GM21786 (cell line): ENCODE data around the gene DEFB128.
"Not testable (repeated sequence)": the region's sequence is repeated elsewhere in the genome, so short reads cannot be mapped to it uniquely, and the experiment has no call there.

Experiments
- ATAC-seq: cut with Tn5 transposase; IDR thresholded peaks from one replicate; pipeline ENCODE4 v1.9.1; 2021; ENCODE audit not compliant: unreplicated experiment

The DEFB128 gene

DNA sequence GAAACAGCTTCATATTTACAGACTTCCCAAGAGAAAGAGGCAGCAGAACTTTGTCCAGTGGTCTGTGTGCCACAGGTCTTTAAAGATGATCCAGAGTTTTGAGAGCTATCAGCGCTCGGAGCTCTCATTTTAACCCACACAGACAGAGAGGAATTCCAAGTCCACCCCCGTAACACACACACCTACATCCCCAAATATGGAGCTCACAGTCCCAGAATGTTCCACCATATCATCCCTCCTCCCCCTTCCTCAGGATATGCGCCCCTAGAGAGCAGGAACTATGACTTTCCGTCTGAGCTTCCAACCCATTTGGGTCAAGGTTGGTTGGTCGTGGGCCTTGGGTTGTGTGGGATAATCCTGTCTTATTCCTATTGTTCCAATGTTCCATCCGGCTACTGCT is at the start of gene DEFB128:
DEFB128 (minus strand) TSS at position 101 of the 400 bp plus-strand sequence; CDS start at position 13, 88 bp downstream.
- ATAC-seq = no peak

DNA sequence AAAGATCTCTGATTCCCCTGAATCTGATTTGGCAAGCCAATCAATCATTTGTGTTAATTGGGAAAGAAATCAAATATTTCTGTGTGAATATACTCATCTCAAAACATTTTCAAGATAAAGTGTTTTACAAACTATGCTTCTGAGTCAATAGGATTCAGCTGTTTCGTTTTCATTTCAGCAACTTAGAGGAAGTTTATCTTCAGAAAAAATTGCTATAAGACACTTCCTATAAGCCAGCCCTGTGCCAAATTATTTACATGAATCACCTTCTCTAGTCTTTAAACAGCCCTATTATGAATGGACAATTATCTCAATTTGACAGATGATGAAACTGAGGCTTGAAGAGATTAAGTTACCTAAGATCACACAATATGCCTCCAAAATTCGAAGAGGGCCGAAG is 48.4 kb upstream of the DEFB128 start:
- no peak for ATAC-seq

DNA sequence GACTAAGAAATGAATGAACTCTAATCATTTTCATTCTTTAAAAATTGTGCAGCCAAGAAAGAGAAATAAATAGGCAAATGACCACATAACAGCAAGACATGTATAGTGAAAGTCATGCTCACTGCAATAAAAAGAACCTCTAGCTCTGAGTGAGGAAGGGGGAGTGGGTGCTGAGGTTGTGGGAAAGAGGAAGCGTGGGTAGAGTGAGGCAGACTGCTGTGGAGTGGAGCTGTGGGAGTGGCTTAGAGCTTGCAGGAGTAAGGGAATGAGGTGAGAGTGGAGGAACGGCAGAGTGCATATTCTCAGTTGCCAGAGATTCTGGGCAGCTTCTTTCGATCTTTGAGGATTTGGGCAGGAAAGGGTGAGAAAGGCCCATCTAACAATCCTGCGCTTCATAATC is 48.0 kb upstream of the DEFB128 start:
- no peak for ATAC-seq

DNA sequence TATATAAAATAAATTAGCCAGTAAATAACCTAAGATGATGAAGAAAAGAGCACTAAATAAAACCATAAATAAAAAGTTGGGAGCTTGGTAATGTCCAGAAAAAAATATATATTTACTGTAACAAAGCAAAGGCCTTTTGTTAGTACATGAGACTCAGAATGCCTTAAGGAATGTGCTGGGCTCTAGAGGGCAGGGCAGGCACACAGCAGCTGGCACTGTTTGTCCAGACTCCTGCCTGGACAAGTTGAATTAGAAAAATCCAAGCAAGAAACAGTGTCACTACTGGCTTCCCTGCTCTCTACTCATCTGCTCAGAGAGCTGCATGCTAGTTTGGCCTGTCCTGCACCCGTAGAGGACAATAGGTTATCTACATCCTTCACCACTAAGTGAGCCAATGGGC is 46.4 kb upstream of the DEFB128 start:
- ATAC-seq = no peak

DNA sequence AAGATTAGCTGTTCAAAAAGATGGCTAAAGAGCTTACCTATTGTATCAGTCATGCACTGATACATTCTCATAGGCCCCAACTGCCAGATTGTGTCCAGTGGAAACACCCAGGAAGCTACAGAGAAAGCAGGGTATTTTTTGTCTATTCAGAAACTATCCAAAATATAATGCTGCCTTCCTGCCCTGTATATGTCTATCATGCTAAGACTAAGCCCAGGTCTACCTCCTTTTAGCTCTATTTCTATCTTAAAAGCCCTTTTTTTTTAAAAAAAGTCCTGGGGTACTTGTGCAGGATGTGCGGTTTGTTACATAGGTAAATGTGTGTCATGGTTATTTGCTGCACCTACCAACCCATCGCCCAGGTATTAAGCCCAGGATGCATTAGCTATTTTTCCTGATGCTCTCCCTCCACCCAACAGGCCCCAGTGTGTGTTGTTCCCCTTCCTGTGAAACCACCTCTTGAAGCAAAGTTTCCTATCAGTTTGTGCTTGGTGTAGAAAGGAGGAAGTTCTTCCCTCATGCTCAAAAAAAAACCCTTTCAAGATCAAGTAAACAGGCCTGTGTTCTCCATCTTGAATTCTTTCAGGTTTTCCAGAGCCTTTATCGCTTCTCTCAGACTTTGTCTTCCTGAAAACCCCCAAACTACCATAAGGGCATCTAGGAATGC is 38.1 kb upstream of the DEFB128 start:
- ATAC-seq = no peak

DNA sequence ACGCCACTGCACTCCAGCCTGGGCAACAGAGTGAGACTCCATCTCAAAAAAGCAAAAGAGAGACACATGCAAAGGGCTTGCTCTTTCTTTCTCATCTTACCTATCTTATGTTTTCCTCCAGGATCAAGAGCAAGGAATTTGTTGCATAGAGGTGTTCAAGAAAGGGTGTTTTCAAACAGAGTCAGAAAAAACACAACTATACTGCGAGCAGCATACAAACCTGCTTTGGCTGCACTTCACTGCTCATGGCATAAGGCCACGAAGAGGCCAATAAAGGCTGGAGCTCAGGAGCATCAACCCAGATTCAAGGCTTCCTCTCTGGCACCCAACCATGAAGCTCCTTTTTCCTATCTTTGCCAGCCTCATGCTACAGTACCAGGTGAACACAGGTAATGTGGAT is 37.4 kb upstream of the DEFB128 start, which contains the start of gene DEFB129:
DEFB129 (plus strand) TSS at position 301 of the 400 bp plus-strand sequence; CDS start at position 332, 31 bp downstream.
- ATAC-seq = no peak

DNA sequence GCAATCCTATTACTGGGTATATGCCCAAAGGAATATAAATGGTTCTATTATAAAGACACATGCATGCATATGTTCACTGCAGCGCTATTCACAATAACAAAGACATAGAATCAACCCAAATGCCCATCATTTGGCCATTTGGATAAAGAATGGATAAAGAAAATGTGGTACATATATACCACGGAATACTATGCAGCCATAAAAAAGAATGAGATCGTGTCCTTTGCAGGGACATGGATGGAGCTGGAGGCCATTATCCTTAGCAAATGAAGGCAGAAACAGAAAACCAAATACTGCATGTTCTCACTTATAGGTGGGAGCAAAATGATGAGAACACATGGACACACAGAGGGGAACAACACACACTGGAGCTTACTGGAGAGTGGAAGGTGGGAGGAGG is 36.4 kb upstream of the DEFB128 start:
- ATAC-seq = not testable (repeated sequence)

DNA sequence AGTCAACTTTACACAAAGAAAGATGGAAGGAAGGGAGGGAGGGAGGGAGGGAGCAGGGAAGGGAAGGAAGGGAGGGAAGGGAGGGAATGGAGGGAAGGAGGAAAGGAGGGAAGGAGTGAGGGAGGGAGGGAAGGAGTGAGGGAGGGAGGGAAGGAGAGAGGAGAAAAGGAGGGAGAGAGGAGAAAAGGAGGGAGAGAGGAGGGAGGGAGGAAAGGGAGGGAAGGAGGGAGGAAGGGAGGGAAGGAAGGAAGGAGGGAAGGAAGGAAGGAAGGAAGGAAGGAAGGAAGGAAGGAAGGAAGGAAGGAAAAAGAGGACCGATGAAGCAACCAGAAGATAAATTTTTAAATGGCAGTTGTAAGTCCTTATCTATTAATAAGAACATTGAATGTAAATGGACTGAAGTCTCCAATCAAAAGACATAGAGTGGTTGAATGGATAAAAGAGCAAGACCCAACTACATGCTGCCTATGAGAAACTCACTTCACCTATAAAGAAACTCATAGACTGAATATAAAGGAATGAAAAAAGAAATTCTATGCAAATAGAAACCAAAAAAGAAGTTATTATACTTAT is 31.8 kb upstream of the DEFB128 start:
- ATAC-seq = no peak

DNA sequence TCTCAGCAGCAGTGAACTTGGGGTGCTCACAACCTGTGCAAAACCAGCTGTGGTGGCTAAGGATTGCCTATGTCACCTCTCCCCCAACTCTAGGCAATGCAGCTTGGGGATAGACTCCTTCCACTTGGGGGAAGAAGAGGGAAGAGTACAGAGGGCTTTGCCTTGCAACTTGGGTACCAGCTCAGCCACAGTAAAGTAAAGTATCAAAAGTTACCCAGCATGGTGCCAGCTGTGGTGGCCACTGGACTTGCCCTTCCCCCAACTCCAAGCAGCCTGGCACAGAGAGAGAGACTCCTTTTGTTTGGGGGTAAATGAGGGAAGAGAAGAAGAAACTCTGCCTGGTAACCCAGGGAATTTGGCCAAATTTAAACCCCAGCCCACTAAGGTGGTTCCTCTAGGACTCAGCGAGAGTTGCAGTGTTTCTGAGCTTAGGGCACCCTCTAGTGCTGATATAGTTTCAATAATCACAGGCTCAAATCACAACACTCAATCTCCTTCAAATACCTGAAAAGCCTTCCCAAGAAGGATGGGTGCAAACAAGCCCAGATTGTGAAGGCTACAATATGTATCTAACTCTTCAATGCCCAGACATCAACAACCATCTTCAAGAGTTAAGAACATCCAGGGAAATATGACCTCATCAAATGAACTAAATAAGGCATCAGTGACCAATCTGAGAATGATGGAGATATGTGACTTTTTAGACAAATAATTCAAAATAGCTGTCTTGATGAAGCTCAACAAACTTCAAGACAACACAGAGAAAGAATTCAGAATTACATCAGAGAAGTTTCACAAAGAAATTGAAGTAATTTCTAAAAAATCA is 30.0 kb upstream of the DEFB128 start:
- ATAC-seq = no peak

DNA sequence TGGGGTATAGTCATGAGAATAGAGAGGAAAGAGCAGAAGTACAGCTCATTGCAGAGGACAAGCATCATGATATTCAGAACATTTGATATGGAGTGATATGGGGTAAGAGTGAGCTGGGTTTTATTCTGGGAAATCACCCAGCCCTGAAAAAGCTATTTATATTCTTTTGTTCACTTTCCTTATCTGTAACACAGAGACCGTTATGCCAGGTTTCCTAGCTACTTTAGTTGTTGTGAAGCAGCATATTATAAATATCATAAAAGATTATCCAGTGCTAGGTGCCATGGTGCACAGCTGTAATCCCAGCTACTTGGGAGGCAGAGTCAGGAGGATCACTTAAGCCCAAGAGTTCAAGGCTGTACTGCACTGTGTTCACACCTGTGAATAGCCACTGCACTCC is 27.8 kb upstream of the DEFB128 start:
- ATAC-seq = no peak

DNA sequence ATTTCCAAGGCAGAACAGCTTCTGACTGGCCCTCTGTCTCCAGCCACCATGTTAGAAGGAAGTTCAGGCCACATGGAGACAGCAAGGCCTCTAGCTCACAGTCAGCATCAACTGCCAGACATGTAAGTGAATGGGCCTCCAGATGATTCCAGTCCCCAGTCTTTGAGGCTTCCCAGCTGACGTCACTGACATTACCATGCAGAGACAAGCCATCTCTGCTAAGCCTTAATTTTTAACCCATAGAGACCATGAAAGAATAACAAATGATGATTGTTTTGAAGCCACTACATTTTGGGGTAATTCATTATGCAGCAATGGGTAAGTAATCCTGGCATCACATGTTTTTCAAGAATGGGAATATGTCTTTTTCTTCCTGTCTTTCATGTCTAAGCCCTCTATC is 26.3 kb upstream of the DEFB128 start:
- ATAC-seq = no peak

DNA sequence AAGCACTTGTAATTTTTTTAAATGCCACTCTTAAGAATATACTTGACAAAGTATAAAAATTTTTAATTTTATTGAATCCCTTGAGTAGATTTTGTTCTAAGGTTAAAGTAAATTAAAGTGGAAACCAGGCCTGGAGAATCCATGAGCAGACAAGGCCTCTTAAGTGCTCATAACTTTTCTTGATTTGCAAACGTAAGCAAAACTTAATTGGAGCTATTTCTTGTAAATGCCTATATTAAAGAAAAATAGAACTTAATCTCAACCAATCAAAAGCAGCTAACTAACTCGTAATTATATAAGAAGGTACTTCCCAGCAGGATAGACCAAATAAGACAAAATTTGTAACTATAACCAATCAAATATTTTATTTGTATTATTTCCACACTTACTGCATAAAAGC is 24.9 kb upstream of the DEFB128 start:
- ATAC-seq = no peak

DNA sequence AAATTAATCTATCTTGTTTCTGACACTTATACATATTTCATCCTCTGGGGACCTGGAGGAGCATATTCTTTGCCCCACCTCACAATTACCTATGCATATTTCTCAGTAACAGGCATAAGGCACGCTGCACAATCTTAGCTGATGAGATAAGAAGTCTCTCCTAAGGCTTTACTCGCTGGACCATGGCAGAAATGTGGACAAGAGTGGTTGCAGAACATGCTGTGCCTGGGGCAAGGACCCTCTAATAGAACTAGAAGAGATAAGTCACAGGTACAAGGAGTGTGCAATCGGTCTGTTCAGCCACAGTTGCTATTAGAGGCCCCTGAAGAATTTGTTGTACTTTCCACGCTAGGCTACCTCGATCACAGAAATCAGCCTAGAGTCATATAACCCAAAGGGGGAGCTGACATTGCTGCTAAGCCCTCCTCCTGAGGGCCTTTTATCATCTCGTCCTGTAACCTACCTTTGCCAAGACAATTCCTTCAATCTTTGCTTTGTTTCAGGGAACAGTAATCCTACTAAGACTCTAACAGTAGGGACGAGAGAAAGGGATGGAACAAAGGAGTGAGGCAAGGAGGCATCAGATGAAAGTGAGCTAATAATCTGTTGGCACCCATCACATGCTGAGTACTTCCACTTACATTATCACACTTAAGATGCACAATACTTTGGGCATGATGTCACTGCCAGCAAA is 21.4 kb upstream of the DEFB128 start:
- ATAC-seq = no peak

DNA sequence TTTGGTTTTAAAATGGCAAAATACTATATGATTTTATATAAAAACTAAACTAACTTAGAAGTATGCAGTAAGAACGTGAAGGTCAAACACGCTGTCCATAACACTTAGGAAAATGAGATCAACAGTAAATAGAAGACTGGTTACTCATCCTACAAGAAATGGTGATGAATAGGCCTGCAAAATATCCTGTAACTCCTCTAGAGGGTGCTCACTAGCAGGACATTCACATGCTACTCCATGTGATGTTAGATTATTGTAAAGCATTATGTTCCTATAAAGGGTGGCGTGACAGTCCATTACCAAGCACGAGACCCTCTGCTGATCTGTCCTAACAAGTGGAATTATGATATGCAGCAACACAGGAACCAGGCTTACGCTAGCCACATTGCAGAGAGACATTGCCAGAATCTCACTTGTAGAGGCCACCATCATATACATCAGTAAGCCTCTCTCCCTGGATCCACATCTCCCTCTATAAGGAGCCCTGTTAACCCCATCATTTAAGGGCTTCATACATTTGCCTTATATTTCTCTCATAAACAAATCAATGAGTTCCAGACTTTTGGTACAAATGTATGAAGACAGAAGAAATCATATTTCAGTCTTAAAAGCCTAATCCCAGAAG is 19.5 kb upstream of the DEFB128 start:
- no peak for ATAC-seq

DNA sequence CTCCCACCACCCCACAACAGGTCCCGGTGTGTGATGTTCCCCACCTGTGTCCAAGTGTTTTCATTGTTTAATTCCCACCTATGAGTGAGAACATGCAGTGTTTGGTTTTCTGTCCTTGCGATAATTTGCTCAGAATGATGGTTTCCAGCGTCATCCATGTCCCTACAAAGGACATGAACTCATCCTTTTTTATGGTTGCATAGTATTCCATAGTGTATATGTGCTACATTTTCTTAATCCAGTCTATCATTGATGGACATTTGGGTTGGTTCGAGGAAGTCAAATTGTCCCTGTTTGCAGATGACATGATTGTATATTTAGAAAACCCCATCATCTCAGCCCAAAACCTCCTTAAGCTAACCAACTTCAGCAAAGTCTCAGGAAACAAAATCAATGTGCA is 14.1 kb upstream of the DEFB128 start:
- not testable (repeated sequence) for ATAC-seq

DNA sequence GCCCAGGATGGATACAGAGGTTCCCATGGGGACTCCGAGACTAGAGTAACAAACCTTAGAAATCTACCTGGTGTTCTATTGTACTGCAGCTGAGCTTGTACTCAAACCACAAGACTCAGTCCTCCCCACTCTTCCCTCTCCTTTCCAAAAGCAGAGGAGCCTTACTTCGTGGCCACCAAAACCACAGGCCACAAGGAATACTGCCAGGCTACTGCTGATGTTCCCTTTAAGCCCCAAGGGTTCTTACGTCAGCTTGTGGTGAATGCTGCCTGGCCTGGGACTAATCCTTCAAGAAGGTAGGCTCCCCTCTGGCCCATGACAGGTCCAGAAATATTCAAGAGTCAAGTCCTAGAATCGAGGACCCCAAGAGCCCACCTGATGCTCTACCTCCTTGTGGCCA is 10.5 kb upstream of the DEFB128 start:
- no peak for ATAC-seq

DNA sequence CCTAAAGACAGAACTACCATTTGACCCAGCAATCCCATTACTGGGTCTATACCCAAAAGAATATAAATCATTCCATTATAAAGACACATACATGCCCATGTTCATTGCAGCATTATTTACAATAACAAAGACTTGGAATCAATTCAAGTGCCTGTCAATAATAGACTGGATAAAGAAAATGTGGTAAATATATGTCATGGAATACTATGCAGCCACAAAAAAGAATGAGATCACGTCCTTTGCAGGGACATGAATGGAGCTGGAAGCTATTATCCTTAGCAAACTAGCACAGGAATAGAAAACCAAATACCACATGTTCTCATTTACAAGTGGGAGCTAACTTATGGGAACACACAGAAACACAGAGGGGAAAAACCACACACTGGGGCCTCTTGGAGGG is 8.7 kb upstream of the DEFB128 start:
- no peak for ATAC-seq

DNA sequence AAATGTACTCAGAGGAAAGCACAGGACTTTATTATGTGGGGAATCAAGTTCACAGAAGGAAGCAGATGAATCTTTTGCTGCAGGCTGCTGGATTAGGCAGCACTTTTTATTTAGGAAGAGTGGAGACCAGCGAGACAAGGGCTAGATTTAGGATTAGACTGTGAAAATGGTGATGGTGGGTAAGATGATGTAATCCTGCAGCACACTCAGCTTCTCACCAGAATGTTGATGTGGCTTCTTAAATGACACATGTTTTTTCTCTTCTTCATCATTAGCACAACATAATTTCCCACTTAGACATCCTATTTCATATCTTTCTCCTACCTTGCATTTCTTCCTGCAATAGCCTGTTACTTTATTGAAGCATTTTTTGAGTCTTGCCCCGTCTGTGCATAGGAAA is 1.8 kb downstream of the DEFB128 start:
- ATAC-seq = no peak

DNA sequence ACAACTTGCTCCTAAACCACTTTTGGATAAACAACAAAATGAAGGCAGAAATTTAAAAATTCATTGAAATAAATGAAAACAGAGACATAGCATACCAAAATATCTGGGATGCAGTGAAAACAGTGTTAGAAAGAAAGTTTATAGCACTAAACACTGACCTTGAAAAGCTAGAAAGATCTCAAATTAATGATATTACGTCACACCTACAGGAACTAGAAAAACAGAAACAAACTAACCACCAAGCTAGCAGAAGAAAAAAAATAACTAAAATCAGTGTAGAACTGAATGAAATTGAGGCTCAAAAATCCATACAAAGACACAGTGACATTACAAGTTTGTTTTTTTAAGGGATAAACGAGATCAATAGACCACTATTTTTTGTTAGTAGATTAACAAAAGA is 5.2 kb downstream of the DEFB128 start:
- no peak for ATAC-seq

DNA sequence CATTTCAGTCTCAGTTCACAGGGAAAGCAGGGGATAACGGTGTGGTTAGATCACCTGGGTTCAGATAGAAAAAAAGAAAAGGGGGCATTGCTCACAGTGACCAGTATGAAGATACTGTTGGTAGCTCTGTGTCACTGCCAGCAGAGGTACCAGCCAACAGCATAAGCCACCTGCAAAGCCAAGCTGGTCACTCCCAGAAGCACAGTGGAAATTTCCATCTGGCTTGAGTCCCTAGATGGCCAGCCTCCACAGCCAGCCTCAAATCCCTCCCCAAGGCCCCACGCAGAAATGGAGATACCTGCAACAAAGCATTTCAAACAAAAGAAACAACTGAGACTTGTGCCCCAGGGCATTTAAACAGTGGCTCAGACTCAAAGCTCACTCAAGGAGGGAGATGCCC is 20.6 kb downstream of the DEFB128 start:
- ATAC-seq = no peak

DNA sequence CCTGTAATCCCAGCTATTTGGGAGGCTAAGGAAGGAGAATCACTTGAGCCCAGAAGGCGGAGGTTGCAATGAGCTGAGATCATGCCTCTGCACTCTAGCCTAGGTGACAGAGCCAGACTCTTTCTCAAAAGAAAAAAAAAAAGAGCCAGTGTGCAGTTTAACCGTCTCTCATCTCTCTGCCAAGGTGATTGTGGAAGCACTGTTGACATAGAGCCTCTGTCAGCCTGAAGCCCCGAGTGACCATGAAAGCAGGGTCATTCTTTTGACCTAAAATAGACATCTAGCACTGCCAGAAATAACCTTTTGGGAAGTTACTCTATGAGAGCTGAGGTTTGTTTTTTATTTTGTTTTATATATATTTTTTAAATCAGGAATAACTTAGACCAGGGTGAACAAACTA is 24.9 kb downstream of the DEFB128 start:
- no peak for ATAC-seq
